NCI-H146 (cell line): ENCODE results near the gene IL22.
"Not testable (repeated sequence)": the region's sequence is repeated elsewhere in the genome, so short reads cannot be mapped to it uniquely, and the experiment has no call there.

Source experiments
- DNase-seq: peaks from one replicate; lab custom pipeline; 2025; lab: John Stamatoyannopoulos, UW

IL22 gene

GRCh38 chr12:68229956-68230355 is 23.4 kb downstream of the IL22 start:
- no peak for DNase-seq

GRCh38 chr12:68227356-68227755 is 26.0 kb downstream of the IL22 start:
- DNase-seq = no peak

- DNase-seq = no peak
Measured at GRCh38 chr12:68225576-68226476, 27.6 kb downstream of the IL22 start, which contains the start of gene IL26. IL26 (minus strand) TSS chr12:68225810; CDS start chr12:68225756, 54 bp downstream.

- no peak for DNase-seq
Measured at GRCh38 chr12:68224613-68225285, 28.7 kb downstream of the IL22 start.

- DNase-seq = peak; percentile 83
Measured at GRCh38 chr12:68223067-68223747, 30.2 kb downstream of the IL22 start.

GRCh38 chr12:68222326-68222725 is 31.1 kb downstream of the IL22 start:
- peak; percentile 22 for DNase-seq

GRCh38 chr12:68221497-68221896 is 31.9 kb downstream of the IL22 start:
- no peak for DNase-seq

GRCh38 chr12:68210875-68211274 is 42.5 kb downstream of the IL22 start:
- no peak for DNase-seq

- DNase-seq = not testable (repeated sequence)
Measured at GRCh38 chr12:68209048-68209728, 44.2 kb downstream of the IL22 start.

- peak; percentile 4 for DNase-seq
Measured at GRCh38 chr12:68207276-68207675, 46.1 kb downstream of the IL22 start.

GRCh38 chr12:68206446-68206845 is 47.0 kb downstream of the IL22 start:
- DNase-seq = peak; percentile 11

GRCh38 chr12:68203460-68203875 is 49.9 kb downstream of the IL22 start:
- no peak for DNase-seq

- DNase-seq = no peak
Measured at GRCh38 chr12:68200854-68201253, 52.5 kb downstream of the IL22 start.

- no peak for DNase-seq
Measured at GRCh38 chr12:68199127-68199526, 54.3 kb downstream of the IL22 start.

- DNase-seq = no peak
Measured at GRCh38 chr12:68198507-68199086, 54.8 kb downstream of the IL22 start.
